ENCODE data around the gene TMPRSS4. TPM values are rescaled to one million over a fixed set of nuclear protein-coding genes. Genes with fewer than 3 reads are reported as not detected.
A peak's percentile ranks its signal among the peaks of the same experiment; 100 is the strongest.

TMPRSS4 gene
- total RNA-seq, 1 experiment from 2014 or later, result not detected

- Mint-ChIP-seq H3K27ac (ENCODE audit: low read depth, unreplicated experiment) (no peak overlapping the region), H3K4me1 (ENCODE audit: insufficient read depth, unreplicated experiment) (peaks cover 15% of the 10 kb centered on the region), H3K27me3 (ENCODE audit: insufficient read depth, unreplicated experiment) (peaks cover 12% of the 10 kb centered on the region), H3K4me3 (ENCODE audit: unreplicated experiment) (peak overlapping the region; percentile 74), H3K9me3 (ENCODE audit: unreplicated experiment) (no peaks in the 10 kb centered on the region), H3K36me3 (ENCODE audit: insufficient read depth, unreplicated experiment) (no peaks in the 10 kb centered on the region)
- TF ChIP-seq CTCF (IDR thresholded peaks at IDR 0.05; ENCODE audit: unreplicated experiment), result no peak
- intact Hi-C loops (cut with micrococcal nuclease), result loop anchor here (5.0 kb wide), 2 partner anchors 421 to 511 kb away; partner anchors contain the start of gene IFT46
- CTCF ChIA-PET, result interaction anchor here (0.6 to 2.8 kb wide), 4 partner anchors 9 to 140 kb away, joined by 3 to 25 read pairs (median 8); no protein-coding TSS in a partner anchor
- no TSS peak for BruUV-seq (replicated peaks)
- no peak for DNase-seq (ENCODE audit: unreplicated experiment)
- POLR2A ChIA-PET, result interaction anchor here (0.8 to 1.4 kb wide), 2 partner anchors 25 to 221 kb away, joined by 4 to 7 read pairs; no protein-coding TSS in a partner anchor
Measured at GRCh38 chr11:118146554-118146953, 69.7 kb downstream of the TMPRSS4 start.

DNA sequence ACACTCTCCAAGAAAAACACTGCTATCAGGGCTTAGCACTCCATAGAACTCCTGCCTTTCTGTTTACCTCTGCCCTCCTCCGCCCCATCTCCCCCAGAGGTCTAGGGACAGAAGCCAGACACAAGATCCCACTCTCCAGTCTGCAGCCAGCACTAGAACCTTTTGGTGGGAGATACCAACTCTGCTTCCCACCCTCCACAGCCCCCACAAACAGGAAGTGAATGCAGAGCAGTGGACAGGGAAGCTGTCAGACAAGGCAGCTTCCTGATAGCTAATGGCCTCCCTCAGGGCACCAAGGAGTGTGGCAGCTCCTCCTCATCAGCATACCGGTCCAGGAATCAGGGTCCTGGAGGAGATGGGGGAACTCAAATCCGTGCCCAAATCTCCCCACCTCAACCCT is 70.6 kb downstream of the TMPRSS4 start:
- peaks cover 7% of the 10 kb centered on the region for H3K4me1 Mint-ChIP-seq (ENCODE audit: insufficient read depth, unreplicated experiment)
- no peak for TF ChIP-seq CTCF (IDR thresholded peaks at IDR 0.05; ENCODE audit: unreplicated experiment)
- intact Hi-C loops (cut with micrococcal nuclease), result loop anchor here (5.0 kb wide), 2 partner anchors 420 to 510 kb away; partner anchors contain the start of gene IFT46
- H3K4me3 Mint-ChIP-seq (ENCODE audit: unreplicated experiment), result no peak overlapping the region
- H3K27ac Mint-ChIP-seq (ENCODE audit: low read depth, unreplicated experiment), result no peak overlapping the region
- no peaks in the 10 kb centered on the region for H3K36me3 Mint-ChIP-seq (ENCODE audit: insufficient read depth, unreplicated experiment)
- DNase-seq (ENCODE audit: unreplicated experiment), result no peak
- BruUV-seq (replicated peaks), result no TSS peak
- H3K27me3 Mint-ChIP-seq (ENCODE audit: insufficient read depth, unreplicated experiment), result peaks cover 12% of the 10 kb centered on the region
- no peaks in the 10 kb centered on the region for H3K9me3 Mint-ChIP-seq (ENCODE audit: unreplicated experiment)
- CTCF ChIA-PET, result interaction anchor here (1.6 to 2.4 kb wide), 2 partner anchors 24 to 144 kb away, joined by 5 to 25 read pairs; no protein-coding TSS in a partner anchor
- POLR2A ChIA-PET, result no interaction called here

- DNase-seq (ENCODE audit: unreplicated experiment), result no peak
- no peak overlapping the region for H3K27ac Mint-ChIP-seq (ENCODE audit: low read depth, unreplicated experiment)
- POLR2A ChIA-PET, result no interaction called here
- H3K9me3 Mint-ChIP-seq (ENCODE audit: unreplicated experiment), result no peaks in the 10 kb centered on the region
- no peak for TF ChIP-seq CTCF (IDR thresholded peaks at IDR 0.05; ENCODE audit: unreplicated experiment)
- BruUV-seq (replicated peaks), result no TSS peak
- H3K4me3 Mint-ChIP-seq (ENCODE audit: unreplicated experiment), result no peak overlapping the region
- H3K27me3 Mint-ChIP-seq (ENCODE audit: insufficient read depth, unreplicated experiment), result peaks cover 12% of the 10 kb centered on the region
- intact Hi-C loops (cut with micrococcal nuclease), result loop anchor here (5.0 kb wide), 2 partner anchors 419 to 509 kb away; partner anchors contain the start of gene IFT46
- no peaks in the 10 kb centered on the region for H3K36me3 Mint-ChIP-seq (ENCODE audit: insufficient read depth, unreplicated experiment)
- CTCF ChIA-PET, result interaction anchor here (1.6 to 2.4 kb wide), 3 partner anchors 23 to 143 kb away, joined by 5 to 25 read pairs (median 8); no protein-coding TSS in a partner anchor
- H3K4me1 Mint-ChIP-seq (ENCODE audit: insufficient read depth, unreplicated experiment), result peaks cover under 1% of the 10 kb centered on the region
Measured at GRCh38 chr11:118148240-118148639, 71.4 kb downstream of the TMPRSS4 start.

DNA sequence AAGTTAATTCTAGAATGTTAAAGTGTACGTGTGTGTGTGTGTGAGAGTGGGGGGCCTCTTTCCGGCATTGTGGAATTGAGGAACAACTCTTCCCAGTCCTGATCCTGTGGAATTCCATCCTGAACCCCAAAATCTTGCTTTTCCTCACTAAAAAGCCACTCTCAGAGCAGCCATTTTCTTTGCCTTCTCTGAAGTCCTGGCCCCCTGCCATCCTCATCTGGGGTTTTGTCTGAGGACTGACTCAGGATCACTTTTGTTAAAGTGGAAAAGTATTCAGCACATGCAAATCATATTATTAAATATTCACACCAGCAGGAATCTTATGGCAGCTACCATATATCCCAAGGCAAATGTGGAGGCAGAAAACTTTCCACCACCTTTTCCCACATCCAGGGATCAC is 72.0 kb downstream of the TMPRSS4 start:
- intact Hi-C loops (cut with micrococcal nuclease), result loop anchor here (5.0 kb wide), 2 partner anchors 418 to 508 kb away; partner anchors contain the start of gene IFT46
- ChIA-PET POLR2A (interaction anchor here (0.6 kb wide), 1 partner anchor 1180 kb away, joined by 3 read pairs; no protein-coding TSS in a partner anchor), CTCF (interaction anchor here (0.7 to 1.6 kb wide), 5 partner anchors 9 to 1868 kb away, joined by 3 to 8 read pairs (median 3); no protein-coding TSS in a partner anchor)
- peaks cover 17% of the 10 kb centered on the region for H3K27me3 Mint-ChIP-seq (ENCODE audit: insufficient read depth, unreplicated experiment)
- no peaks in the 10 kb centered on the region for H3K36me3 Mint-ChIP-seq (ENCODE audit: insufficient read depth, unreplicated experiment)
- H3K27ac Mint-ChIP-seq (ENCODE audit: low read depth, unreplicated experiment), result no peak overlapping the region
- no peaks in the 10 kb centered on the region for H3K9me3 Mint-ChIP-seq (ENCODE audit: unreplicated experiment)
- H3K4me1 Mint-ChIP-seq (ENCODE audit: insufficient read depth, unreplicated experiment), result no peaks in the 10 kb centered on the region
- no TSS peak for BruUV-seq (replicated peaks)
- no peak for DNase-seq (ENCODE audit: unreplicated experiment)
- no peak for TF ChIP-seq CTCF (IDR thresholded peaks at IDR 0.05; ENCODE audit: unreplicated experiment)
- no peak overlapping the region for H3K4me3 Mint-ChIP-seq (ENCODE audit: unreplicated experiment)

All from MCF 10A (cell line).